Measurements from ENCODE around the gene ACOT8.

ACOT8 gene

DNA sequence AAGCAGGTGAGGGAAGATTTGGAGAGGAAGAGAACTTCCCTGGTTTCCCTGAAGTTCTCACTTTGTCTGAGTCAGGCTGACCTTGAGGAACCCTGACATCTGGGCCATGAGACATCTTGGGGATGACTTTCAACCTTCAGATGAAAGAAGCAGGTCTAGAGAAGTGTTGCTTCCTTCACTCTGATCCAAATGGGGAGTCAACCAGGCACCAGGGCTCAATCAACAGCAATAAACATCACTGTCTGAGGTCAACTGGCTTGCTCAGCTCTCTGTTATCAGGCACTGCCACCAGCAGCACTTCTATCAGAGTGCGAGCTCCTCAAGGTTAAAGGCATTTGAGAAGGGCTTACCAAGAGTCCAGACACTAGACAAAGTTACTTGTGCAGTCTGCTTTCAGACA lies 6.3 kb downstream of the ACOT8 start:
- H3K4me3 ChIP-seq (ENCODE audit: low read length) = no peak overlapping the region
- H3K79me2 ChIP-seq (ENCODE audit: low read length) = peaks cover 12% of the 10 kb centered on the region
- no peak overlapping the region for H3K9ac ChIP-seq (ENCODE audit: low read length)
- no peaks in the 10 kb centered on the region for H3K36me3 ChIP-seq (replicated peaks; ENCODE audit: insufficient read depth, low read length)
- no peak overlapping the region for H3K27ac ChIP-seq (ENCODE audit: low read length)
- H3K4me1 ChIP-seq (ENCODE audit: low read length) = no peaks in the 10 kb centered on the region; the same call in 1 of the 2 replicates
- H2AFZ ChIP-seq (ENCODE audit: low read length) = no peak overlapping the region
- H3K9me3 ChIP-seq (replicated peaks; ENCODE audit: insufficient read depth, low read length) = no peaks in the 10 kb centered on the region
- H3K27me3 ChIP-seq (replicated peaks; ENCODE audit: insufficient read depth, low read length) = no peaks in the 10 kb centered on the region
- DNase-seq = no peak
- H4K20me1 ChIP-seq (ENCODE audit: insufficient read depth, low read length) = no peaks in the 10 kb centered on the region
- H3K4me2 ChIP-seq (ENCODE audit: low read depth, low read length) = no peak overlapping the region
- H3F3A ChIP-seq (ENCODE audit: insufficient read depth, low read length) = no peaks in the 10 kb centered on the region
- no peaks in the 10 kb centered on the region for H3K9me2 ChIP-seq (replicated peaks; ENCODE audit: insufficient read depth, low read length)
- TF ChIP-seq EZH2phosphoT487 (IDR thresholded peaks at IDR 0.05; ENCODE audit: low read length) (no peak), EZH2 (optimal IDR thresholded peaks at IDR 0.05; ENCODE audit: low read depth, low read length) (no peak)
- TF ChIP-seq, protein P1, sequence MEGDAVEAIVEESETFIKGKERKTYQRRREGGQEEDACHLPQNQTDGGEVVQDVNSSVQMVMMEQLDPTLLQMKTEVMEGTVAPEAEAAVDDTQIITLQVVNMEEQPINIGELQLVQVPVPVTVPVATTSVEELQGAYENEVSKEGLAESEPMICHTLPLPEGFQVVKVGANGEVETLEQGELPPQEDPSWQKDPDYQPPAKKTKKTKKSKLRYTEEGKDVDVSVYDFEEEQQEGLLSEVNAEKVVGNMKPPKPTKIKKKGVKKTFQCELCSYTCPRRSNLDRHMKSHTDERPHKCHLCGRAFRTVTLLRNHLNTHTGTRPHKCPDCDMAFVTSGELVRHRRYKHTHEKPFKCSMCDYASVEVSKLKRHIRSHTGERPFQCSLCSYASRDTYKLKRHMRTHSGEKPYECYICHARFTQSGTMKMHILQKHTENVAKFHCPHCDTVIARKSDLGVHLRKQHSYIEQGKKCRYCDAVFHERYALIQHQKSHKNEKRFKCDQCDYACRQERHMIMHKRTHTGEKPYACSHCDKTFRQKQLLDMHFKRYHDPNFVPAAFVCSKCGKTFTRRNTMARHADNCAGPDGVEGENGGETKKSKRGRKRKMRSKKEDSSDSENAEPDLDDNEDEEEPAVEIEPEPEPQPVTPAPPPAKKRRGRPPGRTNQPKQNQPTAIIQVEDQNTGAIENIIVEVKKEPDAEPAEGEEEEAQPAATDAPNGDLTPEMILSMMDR (IDR thresholded peaks at IDR 0.05; ENCODE audit: low read length) = no peak

DNA sequence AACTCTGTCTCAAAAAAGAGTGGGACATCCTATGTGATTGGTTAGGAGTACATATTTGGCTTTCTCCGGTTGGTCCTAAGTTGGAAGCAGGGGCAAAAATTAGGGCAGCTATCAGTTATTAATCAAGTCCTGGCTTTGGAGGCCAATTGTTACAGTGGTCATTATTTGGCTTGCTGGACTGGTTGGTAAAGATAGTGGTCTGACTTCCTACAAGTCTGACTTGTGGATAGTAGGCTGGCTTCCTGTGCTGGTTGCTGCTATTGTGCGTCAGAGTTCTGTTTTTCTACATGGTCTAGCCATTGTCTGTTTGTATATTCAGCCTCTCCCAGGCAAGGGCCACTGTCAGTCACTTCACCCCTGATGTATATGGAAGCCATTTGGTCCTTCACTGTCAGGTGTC lies 7.0 kb downstream of the ACOT8 start:
- H3K27ac ChIP-seq (ENCODE audit: low read length) = no peak overlapping the region
- H4K20me1 ChIP-seq (ENCODE audit: insufficient read depth, low read length) = no peaks in the 10 kb centered on the region
- no peak overlapping the region for H3K4me2 ChIP-seq (ENCODE audit: low read depth, low read length)
- H2AFZ ChIP-seq (ENCODE audit: low read length) = no peak overlapping the region
- no peaks in the 10 kb centered on the region for H3K27me3 ChIP-seq (replicated peaks; ENCODE audit: insufficient read depth, low read length)
- TF ChIP-seq, protein P1 (IDR thresholded peaks at IDR 0.05; ENCODE audit: low read length) = no peak
- TF ChIP-seq EZH2 (optimal IDR thresholded peaks at IDR 0.05; ENCODE audit: low read depth, low read length) (no peak), EZH2phosphoT487 (IDR thresholded peaks at IDR 0.05; ENCODE audit: low read length) (no peak)
- H3K79me2 ChIP-seq (ENCODE audit: low read length) = peaks cover 9% of the 10 kb centered on the region
- no peak for DNase-seq
- no peaks in the 10 kb centered on the region for H3K9me3 ChIP-seq (replicated peaks; ENCODE audit: insufficient read depth, low read length)
- no peaks in the 10 kb centered on the region for H3K4me1 ChIP-seq (ENCODE audit: low read length)
- H3K9ac ChIP-seq (ENCODE audit: low read length) = no peak overlapping the region
- no peaks in the 10 kb centered on the region for H3K9me2 ChIP-seq (replicated peaks; ENCODE audit: insufficient read depth, low read length)
- no peak overlapping the region for H3K4me3 ChIP-seq (ENCODE audit: low read length)
- H3K36me3 ChIP-seq (replicated peaks; ENCODE audit: insufficient read depth, low read length) = no peaks in the 10 kb centered on the region
- no peaks in the 10 kb centered on the region for H3F3A ChIP-seq (ENCODE audit: insufficient read depth, low read length)

DNA sequence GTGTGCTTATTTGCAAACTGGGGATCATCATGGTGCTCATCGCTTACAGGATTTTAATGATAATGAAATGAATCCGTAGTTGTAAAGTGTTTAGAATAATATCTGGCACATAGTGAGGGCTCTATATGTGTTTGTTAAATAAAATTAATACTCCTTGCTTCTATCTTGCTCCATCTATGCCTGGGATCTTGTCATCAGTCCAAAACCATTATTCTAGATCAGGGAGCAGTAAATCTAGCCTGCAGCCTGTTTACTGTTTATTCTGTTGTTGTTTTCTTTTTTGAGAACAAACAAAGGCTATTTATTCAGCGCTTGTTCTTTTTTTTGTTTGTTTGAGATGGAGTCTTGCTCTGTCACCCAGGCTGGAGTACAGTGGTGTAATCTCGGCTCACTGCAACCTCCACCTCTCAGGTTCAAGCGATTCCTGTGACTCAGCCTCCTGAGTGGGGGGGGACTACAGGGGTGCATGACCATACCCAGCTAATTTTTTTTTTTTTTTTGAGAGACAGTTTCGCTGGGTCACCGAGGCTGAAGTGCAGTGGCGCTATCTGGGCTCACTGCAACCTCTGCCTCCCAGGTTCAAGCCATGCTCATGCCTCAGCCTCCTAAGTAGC lies 8.1 kb downstream of the ACOT8 start:
- no peaks in the 10 kb centered on the region for H3K36me3 ChIP-seq (replicated peaks; ENCODE audit: insufficient read depth, low read length)
- H3K9ac ChIP-seq (ENCODE audit: low read length) = no peak overlapping the region
- no peaks in the 10 kb centered on the region for H4K20me1 ChIP-seq (ENCODE audit: insufficient read depth, low read length)
- H3K4me3 ChIP-seq (ENCODE audit: low read length) = no peak overlapping the region
- H3K4me1 ChIP-seq (ENCODE audit: low read length) = no peaks in the 10 kb centered on the region
- H3K79me2 ChIP-seq (ENCODE audit: low read length) = no peaks in the 10 kb centered on the region
- H3K9me3 ChIP-seq (replicated peaks; ENCODE audit: insufficient read depth, low read length) = no peaks in the 10 kb centered on the region
- DNase-seq = no peak
- H3K27me3 ChIP-seq (replicated peaks; ENCODE audit: insufficient read depth, low read length) = no peaks in the 10 kb centered on the region
- no peaks in the 10 kb centered on the region for H3F3A ChIP-seq (ENCODE audit: insufficient read depth, low read length)
- no peak overlapping the region for H3K27ac ChIP-seq (ENCODE audit: low read length)
- no peak for TF ChIP-seq EZH2phosphoT487 (IDR thresholded peaks at IDR 0.05; ENCODE audit: low read length)
- TF ChIP-seq, protein P1 (IDR thresholded peaks at IDR 0.05; ENCODE audit: low read length) = no peak
- TF ChIP-seq EZH2 (optimal IDR thresholded peaks at IDR 0.05; ENCODE audit: low read depth, low read length) = no peak
- no peaks in the 10 kb centered on the region for H3K9me2 ChIP-seq (replicated peaks; ENCODE audit: insufficient read depth, low read length)
- no peak overlapping the region for H3K4me2 ChIP-seq (ENCODE audit: low read depth, low read length)
- no peak overlapping the region for H2AFZ ChIP-seq (ENCODE audit: low read length)

Measured in MM.1S (cell line).